COLO668 (cell line): ENCODE results near the gene KLHL22.
"Not testable (repeated sequence)": the region's sequence is repeated elsewhere in the genome, so short reads cannot be mapped to it uniquely, and the experiment has no call there.

Experiments used
- DNase-seq: peaks from one replicate; lab custom pipeline; 2025; ENCODE audit not compliant: unreplicated experiment; lab: John Stamatoyannopoulos, UW

KLHL22 gene

GRCh38 chr22:20503816-20504215, 8.2 kb upstream of the KLHL22 start:
- no peak for DNase-seq

GRCh38 chr22:20499769-20500168, 4.2 kb upstream of the KLHL22 start:
- no peak for DNase-seq

GRCh38 chr22:20498913-20499312, 3.3 kb upstream of the KLHL22 start:
- DNase-seq, result no peak

GRCh38 chr22:20497426-20497825, 1.8 kb upstream of the KLHL22 start:
- no peak for DNase-seq

- peak; percentile 96 for DNase-seq
Observed at GRCh38 chr22:20495861-20496681, 476 bp upstream of the KLHL22 start.

- DNase-seq, result no peak
Observed at GRCh38 chr22:20491346-20491745, 4.2 kb downstream of the KLHL22 start.

- no peak for DNase-seq
Observed at GRCh38 chr22:20490941-20491307, 4.7 kb downstream of the KLHL22 start.

GRCh38 chr22:20490183-20490940, 5.2 kb downstream of the KLHL22 start:
- DNase-seq, result no peak

- DNase-seq, result no peak
Observed at GRCh38 chr22:20488946-20489345, 6.6 kb downstream of the KLHL22 start.

GRCh38 chr22:20487715-20488114, 7.9 kb downstream of the KLHL22 start:
- DNase-seq, result no peak

GRCh38 chr22:20486229-20486628, 9.4 kb downstream of the KLHL22 start:
- no peak for DNase-seq

GRCh38 chr22:20484948-20485683, 10.5 kb downstream of the KLHL22 start:
- no peak for DNase-seq

- no peak for DNase-seq
Observed at GRCh38 chr22:20483771-20484170, 11.8 kb downstream of the KLHL22 start.

- DNase-seq, result not testable (repeated sequence)
Observed at GRCh38 chr22:20483143-20483506, 12.5 kb downstream of the KLHL22 start.

- DNase-seq, result no peak
Observed at GRCh38 chr22:20479612-20480196, 15.9 kb downstream of the KLHL22 start.

- not testable (repeated sequence) for DNase-seq
Observed at GRCh38 chr22:20478059-20478458, 17.5 kb downstream of the KLHL22 start.

GRCh38 chr22:20475569-20475968, 20.0 kb downstream of the KLHL22 start:
- not testable (repeated sequence) for DNase-seq

GRCh38 chr22:20475115-20475436, 20.5 kb downstream of the KLHL22 start:
- no peak for DNase-seq

GRCh38 chr22:20472629-20473442, 22.8 kb downstream of the KLHL22 start:
- DNase-seq, result no peak

- DNase-seq, result no peak
Observed at GRCh38 chr22:20471126-20471833, 24.3 kb downstream of the KLHL22 start.
